ENCODE measurements around the gene RHOV. TPM values are rescaled to one million over a fixed set of nuclear protein-coding genes. Genes with fewer than 3 reads are reported as not detected.

RHOV gene
- total RNA-seq, 1 experiment from 2014 or later: 0.12 TPM

Other genes starting within 250 kb of the RHOV start
- 13.8 and 15.7 TPM in 2 replicates for gene RAD51, start 179.1 kb downstream of the RHOV start, total RNA-seq (2014; rRNA removed; shearing (Covaris generic))
- gene RMDN3, start 119.0 kb downstream of the RHOV start, total RNA-seq (2014; rRNA removed; shearing (Covaris generic)): 13.6 and 17.0 TPM in 2 replicates
- gene GCHFR, start 110.2 kb downstream of the RHOV start, total RNA-seq (2014; rRNA removed; shearing (Covaris generic)): 4.6 and 6.1 TPM in 2 replicates
- gene C15orf62, start 104.3 kb downstream of the RHOV start, total RNA-seq (2014; rRNA removed; shearing (Covaris generic)): not detected in 2 replicates
- 38.3 and 54.4 TPM in 2 replicates for gene ZFYVE19, start 67.1 kb downstream of the RHOV start, total RNA-seq (2014; rRNA removed; shearing (Covaris generic))
- gene DNAJC17, start 66.8 kb downstream of the RHOV start, total RNA-seq (2014; rRNA removed; shearing (Covaris generic)): 36.3 and 36.9 TPM in 2 replicates
- not detected in 2 replicates for gene PPP1R14D, start 45.5 kb downstream of the RHOV start, total RNA-seq (2014; rRNA removed; shearing (Covaris generic))
- not detected in 2 replicates for gene SPINT1, start 30.2 kb downstream of the RHOV start, total RNA-seq (2014; rRNA removed; shearing (Covaris generic))
- 14.9 and 18.4 TPM in 2 replicates for gene VPS18, start 20.2 kb upstream of the RHOV start, total RNA-seq (2014; rRNA removed; shearing (Covaris generic))
- 2.5 and 2.6 TPM in 2 replicates for gene DLL4, start 55.1 kb upstream of the RHOV start, total RNA-seq (2014; rRNA removed; shearing (Covaris generic))
- gene CHAC1, start 79.2 kb upstream of the RHOV start, total RNA-seq (2014; rRNA removed; shearing (Covaris generic)): 6.8 and 9.5 TPM in 2 replicates
- 11.7 and 14.2 TPM in 2 replicates for gene INO80, start 242.0 kb upstream of the RHOV start, total RNA-seq (2014; rRNA removed; shearing (Covaris generic))